ENCODE data around the gene NHLRC1.
"Not testable (repeated sequence)": the region's sequence is repeated elsewhere in the genome, so short reads cannot be mapped to it uniquely, and the experiment has no call there.

The NHLRC1 gene

DNA sequence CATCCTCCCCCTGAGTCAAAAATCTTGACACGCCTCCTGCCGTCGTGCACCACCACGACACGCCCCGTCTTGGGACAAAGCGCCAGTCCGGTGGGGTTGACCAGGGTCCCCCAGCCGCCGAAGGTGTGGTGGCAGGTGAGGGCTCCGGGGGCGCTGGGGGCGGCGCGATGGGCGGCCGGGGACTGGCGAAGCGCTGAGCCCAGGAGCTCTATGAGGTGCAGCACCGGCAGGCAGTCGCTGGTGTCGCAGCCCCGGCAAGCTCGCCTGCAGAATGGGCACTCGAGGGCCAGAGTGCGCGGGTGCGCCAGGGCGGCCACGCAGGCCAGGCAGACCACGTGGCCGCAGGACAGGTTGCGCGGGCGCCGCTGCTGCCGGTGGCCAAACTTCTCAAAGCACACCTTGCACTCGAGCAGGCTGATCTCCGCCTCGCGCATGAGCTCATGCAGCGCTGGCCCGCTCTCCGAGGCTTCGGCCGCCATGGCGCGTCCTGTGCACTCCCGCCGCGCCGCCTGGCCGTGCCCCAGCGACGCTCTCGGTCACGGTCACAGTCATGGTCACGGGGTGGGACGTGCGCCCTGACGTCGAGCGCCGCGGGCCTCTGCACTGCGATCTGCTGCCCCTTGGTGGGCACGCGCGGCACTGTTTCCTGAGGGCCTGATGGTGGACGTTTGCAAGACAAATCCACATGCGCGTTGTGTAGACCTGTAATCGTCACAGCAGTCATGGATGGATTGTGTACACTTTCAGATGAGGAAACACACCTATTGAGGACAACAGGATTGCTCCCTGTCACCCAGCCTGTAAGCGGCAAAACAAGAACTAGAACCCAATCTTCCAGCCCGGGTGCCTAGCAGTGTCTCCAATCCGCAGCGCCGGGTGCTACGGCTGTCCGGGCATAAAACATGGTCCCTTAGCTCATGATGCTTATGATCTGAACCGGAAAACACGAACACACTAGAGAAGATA is at the start of gene NHLRC1:
Gene NHLRC1 (minus strand): TSS at position 550 of the 966 bp plus-strand sequence. CDS start 71 bp downstream, at position 479.
- DNase-seq = peak; percentile 82 to 93

DNA sequence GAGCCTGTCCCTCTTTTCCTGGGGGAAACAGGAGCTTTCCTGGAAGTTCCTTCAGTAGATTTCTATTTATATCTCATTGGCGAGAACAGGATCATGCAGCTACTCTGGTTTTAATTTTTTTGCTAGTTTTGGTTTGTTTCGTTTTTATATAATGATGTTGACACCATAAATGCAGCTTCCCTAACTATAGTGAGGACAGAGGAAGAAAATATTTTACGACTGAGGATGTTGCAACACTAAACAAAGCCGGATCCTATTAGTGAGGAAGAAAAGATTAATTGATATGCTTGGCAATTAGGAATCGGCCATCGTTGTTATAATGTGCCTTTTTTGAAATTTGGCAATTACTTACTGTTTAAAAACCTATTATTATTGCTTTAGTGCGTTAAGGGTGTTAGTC is 49.4 kb upstream of the NHLRC1 start:
- DNase-seq = no peak

DNA sequence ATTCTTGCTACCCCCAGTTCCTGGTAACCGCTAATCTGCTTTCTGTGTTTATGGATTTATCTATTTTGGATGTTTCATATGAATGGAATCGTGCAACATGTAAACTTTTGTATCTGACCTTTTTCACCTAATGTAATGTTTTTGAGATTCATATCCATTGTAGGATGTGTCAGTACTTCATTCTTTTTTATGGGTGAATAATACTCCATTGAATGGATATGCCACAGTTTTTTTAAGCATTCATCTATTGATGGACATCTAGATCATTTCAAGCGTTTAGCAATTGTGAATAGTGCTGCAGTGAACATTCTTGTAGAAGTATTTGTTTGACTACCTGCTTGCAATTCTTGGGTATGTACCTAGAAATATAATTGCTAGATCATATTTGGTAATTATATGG is 45.8 kb upstream of the NHLRC1 start:
- no peak for DNase-seq

DNA sequence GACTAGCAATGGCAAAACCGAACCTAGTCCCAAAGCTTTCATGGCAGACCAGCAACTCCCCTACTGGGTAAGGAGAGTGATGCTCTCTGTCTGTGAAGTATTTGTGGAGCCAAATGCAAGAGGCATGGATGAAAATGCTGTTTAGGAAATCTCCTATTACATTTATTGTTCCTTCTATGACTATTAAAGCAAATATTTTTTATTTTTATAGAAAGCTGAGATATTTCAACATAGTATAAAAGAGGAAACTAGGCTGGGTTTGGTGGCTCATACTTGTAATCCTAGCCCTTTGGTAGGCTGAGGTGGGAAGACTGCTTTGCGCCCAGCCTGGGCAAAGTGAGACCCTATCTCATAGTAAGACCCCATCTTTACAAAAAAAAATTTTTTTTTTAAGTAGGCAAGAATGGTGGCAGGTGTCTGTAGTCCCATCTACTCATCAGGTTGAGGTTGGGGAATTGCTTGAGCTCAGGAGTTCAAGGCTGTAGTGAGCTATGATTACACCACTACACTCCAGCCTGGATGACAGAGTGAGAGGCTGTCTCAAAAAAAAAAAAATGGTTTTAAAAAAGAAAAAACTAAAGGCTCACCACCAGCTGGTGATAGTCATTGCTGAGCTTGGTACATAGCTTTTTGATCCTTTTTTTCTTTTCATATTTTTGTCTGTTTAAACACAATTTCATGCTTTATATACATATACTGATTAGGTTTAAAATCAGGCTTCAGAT is 44.0 kb upstream of the NHLRC1 start:
- no peak for DNase-seq

DNA sequence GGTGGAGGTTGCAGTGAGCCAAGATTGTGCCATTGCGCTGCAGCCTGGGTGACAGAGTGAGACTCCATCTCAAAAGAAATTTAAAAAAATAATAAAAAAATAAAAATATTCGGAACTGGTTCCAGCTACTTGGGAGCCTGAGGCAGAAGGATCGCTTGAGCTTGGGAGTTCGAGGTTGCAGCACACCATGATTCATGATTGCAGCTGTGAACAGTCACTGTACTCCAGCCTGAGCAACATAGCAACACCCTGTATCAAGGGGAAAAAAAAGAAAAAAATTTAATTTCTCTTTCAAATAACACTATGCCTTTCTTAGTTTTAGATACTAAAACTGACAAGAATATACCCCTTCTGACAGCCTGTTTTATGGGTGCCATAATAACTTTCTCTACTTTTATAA is 43.3 kb upstream of the NHLRC1 start:
- no peak for DNase-seq

DNA sequence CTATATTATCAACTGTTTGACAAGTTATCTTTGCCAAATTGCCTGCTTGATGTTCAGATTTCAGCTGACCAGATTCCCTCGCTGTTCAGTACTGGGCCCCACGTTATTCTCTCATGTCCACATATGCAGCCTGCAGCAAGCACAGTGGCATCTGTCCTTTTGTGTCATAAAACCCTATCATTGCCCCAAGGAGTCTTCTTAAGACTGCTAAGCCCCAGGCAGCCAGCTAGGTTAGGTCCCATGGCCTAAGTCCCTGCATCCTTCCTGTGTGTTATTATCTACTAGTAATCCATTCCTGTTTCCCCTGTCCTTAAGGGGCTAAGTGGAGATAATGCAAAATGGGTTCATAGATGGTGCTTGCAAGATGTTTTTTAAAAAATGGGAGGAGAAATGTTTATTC is 39.9 kb upstream of the NHLRC1 start:
- no peak for DNase-seq

DNA sequence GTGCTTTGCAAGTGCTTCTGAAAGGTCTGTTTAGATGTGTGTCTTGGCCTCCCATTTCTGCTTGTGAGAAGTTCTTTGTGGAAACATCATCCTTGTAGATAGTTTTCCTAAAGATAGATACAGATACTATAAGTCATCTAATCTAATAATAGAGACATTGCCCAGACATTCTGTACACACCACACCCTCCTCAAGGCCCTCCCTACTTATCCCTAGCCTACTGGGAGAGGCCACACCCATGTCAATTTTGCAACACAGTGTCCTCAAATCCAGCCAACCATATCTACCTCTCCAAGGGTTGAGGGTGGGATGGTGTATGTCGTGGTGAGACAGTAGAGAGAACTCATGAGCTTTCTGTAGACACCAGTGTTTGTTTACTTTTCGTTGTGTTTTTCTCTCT is 39.0 kb upstream of the NHLRC1 start:
- no peak for DNase-seq

DNA sequence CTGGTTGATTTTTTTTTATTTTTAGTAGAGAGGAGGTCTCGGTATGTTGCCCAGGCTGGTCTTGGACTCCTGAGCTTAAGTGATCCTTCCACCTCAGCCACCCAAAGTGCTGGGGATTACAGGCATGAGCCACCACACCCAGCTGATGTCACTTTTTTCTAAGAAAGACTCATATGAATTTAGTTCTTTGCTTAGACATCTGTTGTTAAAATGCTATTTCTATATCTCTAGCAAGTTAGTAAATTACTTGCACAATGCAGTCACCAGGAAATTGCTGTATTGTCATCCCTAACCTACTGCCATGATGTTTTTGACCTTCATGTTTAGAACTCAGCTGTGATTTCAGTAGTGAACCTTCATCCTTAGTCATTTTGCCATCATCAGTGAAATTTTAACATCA is 38.4 kb upstream of the NHLRC1 start:
- DNase-seq = no peak

DNA sequence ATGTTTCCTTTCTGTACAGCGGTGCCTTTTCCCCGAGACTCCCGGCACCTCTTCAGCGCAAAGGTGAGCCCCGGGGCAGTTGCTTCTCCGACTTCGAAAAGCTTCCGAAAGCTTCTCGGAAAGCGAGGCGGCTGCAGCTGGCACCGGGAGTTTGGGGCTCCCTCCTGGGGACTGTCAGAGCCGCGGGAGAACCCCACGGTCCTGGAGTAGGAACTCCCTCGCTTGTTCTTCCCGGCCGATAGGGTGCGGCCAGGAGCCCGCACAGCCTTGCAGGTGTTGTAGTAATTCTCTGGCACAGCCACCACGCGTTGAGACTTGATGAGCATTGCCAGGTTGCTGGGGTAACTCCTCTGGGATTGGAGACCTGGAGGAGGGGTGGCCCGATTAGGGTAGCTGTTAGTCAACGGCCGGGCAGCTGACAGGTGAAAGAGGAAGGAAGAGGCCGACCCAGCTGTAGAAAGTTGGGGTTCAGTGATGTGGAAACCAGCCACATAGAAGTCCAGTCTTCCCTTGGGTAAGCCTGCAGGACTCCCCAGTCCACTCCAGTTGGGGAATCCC is 33.5 kb upstream of the NHLRC1 start:
- peak; percentile 41 to 63 for DNase-seq

DNA sequence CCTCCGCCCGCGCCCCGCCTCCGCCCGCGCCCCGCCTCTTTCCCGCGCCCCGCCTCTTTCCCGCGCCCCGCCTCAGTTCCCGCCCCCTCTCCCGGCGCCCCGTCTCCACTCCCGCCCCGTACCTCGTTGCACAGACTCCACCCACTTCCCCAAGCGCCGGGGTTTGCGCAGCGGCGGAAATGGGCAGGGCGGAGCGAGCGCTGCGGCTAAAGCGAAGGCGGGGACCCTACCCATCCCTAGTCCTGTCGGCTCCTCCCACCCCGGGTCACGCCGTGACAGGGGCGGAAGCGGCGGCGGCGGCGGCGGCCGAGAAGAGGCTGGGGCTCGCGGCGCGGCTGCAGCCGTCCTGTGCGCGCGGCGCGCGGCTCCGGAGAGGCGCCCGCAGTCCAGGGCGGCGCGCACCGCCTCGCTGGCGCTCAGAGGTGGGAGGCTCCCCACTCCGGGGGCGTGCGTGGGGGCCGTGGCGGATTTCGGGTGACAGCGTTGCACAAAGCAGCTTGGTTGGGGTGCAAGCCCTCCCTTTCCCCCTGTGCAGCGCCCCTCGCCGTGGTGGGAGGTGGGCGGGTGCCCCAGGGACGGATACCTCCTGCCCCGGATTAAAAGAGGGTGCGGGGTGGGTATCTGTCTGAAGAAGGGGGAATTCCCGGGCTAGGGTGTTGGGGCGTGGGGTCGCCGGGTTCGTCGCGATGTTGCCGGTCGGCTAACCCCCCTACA is 32.8 kb upstream of the NHLRC1 start, which contains the start of gene KDM1B:
Gene KDM1B (plus strand): TSS at position 273 of the 714 bp plus-strand sequence. CDS start 4,474 bp downstream, outside the sequence.
- peak; percentile 93 to 96 for DNase-seq

DNA sequence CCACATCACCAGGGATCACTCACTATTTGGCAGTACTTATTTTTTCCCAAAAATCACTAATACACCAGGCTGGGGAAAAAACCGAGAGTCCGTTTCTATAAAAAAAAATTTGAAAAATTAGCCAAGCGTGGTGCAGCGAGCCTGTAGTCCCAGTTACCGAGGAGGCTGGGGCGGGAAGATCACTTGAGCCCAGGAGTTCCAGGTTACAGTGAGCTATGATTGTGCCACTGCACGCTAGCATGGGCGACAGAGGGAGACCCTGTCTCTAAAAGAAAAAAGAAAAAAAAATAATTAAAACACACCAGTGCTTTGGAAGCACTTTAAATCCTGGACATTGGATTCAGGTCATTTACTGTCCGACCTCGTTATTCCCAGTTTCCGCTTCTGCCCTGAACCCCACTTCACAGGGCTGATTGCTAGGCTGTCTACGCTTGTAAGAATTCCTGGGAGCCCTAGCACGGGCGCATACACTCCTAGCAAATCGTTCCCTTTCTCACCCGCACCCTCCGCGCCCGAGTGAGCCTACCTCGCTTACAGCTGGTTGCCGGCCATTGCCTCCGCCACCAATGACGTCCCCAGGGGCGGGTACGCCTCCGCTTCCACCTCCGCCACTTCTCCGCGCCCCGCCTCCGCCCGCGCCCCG is 32.2 kb upstream of the NHLRC1 start, which contains the start of gene TPMT:
Gene TPMT (minus strand): TSS at position 571 of the 643 bp plus-strand sequence. CDS start 5,950 bp downstream, outside the sequence.
- DNase-seq = peak; percentile 86 to 96

DNA sequence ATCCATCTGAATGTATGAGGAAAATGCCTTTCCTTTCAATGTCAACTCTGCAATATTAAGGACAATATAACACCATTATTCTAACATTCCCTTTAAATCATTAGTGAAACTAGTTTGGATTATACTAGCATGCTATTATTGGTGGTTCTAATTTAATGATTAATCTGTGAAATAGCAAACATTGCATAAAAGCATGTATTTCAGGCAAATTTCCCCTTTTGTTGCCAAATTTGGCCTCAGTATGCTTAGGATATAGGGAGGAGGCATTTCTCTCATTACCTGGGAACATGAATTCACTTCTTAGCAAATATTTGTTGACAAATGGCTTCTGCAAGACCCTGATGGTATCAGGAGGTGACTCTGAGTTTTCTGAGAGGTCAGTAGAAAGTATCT is 30.8 kb upstream of the NHLRC1 start:
- DNase-seq = no peak

DNA sequence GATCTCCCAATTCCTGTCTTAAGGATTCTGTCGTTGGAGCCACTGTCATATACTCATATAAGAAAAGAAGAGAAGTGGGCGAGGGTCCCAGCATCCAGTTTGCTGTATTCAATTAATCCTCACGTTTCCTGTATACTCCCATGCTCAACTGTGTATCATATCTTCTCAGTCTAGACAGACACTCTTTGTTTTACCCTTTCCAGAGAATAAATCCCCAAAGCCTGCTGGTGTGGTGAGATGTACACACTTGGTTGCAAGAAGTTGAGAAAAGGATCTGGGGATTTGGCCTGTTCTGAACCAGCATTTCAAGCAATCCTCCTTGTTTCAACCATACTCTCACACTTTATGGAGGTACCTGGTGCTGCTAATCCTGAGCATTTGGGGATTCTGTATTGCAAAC is 29.3 kb upstream of the NHLRC1 start:
- no peak for DNase-seq

DNA sequence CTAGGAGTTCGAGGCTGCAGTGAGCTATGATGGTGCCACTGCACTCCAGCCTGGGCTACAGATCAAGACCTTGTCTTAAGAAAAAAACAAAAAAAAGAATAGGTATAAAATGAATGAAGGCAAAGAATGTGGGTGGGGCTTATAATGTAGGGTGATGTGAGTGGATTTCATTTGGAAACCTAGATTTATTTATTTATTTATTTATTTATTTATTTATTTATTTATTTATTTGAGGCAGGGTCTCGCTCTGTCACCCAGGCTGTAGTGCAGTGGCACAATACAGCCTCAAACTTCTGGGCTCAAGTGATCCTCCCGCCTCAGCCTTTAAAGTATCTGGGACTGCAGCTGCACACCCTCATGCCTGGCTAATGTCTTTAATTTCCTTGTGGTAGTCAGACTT is 28.9 kb upstream of the NHLRC1 start:
- DNase-seq = not testable (repeated sequence)

DNA sequence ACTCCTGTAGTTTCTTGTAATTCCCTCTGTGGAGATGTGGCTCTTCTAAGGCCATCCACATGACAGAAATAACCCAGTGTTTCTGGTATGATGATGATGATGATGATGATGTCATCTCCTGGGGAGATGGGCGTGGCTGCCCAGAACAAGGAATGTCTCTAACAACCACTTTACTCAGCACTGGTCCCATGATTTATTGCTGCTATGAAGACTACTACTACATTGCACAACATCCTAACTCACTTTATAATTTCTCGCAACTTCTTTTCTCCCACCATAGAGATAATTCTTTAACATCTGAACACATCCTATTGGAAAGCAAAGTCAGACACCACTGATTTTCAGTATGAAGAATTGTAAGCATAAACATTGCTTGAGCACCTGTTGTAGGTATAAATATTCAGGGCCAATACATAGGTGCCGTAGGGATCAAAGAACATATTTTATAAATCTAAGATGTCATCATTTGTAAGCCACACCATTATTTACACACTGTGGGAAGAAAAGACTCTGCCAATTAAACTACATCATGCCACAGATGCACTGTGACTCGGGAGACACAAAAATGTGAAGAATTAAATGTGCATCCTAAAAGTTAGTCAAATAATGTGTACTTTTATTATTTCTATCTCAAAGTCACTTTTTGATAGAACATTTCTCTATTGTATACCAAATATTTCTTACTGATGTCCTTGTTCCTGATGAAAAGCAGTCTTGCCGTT is 26.0 kb upstream of the NHLRC1 start:
- no peak for DNase-seq

DNA sequence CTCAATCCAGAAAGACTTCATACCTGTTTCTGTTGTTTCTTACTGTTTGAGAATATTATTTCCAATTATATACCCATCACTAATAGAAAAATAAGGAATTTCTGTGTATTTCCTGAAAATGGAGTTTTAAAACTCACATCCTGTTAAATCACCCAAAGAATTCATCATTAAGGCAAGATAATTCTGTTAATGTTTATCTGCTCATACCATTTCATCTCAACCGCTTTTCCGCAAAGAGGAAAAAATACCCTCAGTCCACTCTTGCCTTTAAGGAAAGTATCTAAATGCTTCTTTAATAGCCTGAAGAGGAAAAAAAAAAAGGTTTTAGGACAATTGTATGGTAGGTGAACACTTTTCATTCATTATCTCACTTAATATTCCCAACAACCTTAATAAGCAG is 25.1 kb upstream of the NHLRC1 start:
- DNase-seq = no peak

DNA sequence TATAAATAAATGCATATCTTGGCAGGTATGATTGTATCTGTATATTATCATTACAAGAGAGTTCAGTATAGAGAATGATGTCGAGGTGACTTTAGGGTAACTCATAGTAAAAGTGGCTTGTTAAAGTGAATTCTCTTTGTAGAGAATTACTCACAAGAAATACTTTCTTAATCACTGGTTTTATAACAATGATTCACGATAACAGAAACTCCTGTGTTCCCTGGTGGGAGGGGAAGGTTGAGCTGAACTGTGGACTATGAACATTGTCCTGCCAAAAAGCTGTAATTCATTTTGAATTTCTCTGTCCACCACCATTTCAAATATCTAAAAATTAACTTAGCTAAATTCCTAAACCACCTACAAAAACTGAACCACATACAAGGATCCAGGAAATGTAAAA is 24.7 kb upstream of the NHLRC1 start:
- DNase-seq = no peak

DNA sequence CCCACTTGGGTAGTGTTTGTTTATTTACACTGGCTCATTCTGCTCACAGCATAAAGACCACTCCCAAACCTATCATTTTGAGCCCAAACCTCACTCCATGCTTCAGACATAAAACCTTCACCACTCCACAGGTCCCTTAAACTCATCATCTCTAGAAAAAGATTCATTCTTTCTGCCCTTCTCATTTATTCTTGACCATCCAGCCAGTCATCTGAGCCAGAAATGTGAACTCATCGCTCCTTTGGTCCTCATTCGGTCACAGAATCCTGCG is 20.0 kb upstream of the NHLRC1 start:
- no peak for DNase-seq

DNA sequence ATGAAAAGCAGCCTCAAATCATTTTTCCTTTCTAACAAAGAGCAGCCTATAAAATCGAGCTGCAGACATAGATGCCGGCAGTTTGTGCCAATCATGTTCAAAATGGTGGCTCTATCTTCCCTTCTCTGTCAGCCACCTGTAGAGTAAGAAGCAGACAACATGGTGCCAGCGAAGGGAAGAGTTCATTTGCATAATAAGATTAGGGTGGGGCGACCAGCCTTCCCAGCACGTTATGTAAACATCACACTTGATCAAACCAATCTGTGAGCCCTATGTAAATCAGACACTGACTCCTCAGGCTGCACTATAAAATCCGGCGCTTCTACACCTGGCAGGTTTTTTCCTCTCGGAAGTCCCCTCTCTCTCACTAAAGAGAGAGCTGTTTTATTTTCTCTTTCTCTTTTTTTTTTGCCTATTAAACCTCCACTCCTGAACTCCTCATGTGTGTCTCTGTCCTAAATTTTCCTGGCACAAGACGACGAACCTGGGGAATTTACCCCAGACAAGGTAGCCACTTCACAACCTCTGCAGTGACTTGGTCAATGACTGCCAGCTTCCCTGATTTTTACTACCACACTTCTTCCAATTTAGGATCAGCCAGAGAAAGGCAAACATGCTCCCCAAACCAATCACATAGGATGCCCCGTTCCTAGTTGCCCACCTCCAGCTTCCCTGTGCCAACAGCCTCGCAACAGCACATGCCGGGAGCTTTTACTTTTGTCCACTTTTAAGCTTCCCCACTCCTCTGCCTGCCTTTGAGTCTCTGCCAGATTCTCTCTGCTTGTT is 19.5 kb upstream of the NHLRC1 start:
- no peak for DNase-seq

DNA sequence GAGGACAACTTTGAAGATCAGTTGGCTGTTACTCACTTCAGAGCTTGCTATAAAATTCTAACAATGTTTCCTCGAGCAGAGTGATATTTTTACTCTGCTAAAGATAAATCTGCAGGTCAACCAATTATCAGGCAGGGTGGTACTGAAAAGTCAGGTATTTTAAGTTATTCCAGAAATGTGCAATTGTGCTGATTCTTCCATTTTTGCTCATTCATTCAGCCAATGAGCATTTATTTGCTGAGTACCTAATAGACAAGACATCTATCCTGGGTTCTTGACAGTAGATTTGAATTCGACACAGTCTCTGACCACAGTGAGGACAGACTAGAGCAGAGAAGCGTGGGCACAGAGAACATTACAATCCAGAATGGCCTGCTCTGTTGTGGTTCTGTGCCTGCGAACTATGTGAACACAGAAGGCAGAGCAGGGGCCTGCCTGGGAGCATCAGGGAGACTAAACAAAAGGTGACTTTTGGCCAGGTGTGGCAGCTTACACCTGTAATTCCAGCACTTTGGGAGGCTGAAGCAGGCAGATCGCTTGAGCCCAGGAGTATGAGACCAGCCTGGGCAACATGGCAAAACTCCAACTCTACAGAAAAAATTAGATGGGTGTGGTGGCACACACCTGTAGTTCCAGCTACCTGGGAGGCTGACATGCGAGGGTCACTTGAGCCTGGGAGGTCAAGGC is 17.6 kb upstream of the NHLRC1 start:
- no peak for DNase-seq
